ENCODE results near the gene RASGRP4. TPM values are rescaled to one million over a fixed set of nuclear protein-coding genes. Genes with fewer than 3 reads are reported as not detected.

Gene RASGRP4
- total RNA-seq, 2 donors from 2014 or later, result 0.09 TPM; not detected in 1

DNA sequence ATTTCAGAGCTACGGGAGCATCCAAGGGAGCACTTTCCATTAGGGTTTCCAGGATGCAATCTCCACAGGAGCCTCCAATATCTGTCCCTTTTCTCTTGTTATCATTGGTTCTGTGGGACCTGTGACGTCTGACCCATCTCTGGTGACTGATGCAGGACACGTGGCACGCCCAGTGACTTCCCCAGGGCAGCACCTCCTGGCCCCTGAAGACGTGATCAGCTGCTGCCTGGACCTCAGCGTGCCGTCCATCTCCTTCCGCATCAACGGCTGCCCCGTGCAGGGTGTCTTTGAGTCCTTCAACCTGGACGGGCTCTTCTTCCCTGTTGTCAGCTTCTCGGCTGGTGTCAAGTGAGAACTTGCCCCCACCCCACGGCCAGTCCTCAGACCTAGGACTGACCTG is 33.0 kb upstream of the RASGRP4 start:
- Mint-ChIP-seq H3K4me1 (peaks cover 1% of the 10 kb centered on the region), H3K27ac (no peak overlapping the region), H3K4me3 (no peak overlapping the region), H3K9me3 (no peaks in the 10 kb centered on the region), H3K36me3 (ENCODE audit: low read depth) (no peaks in the 10 kb centered on the region), H3K27me3 (ENCODE audit: insufficient read depth) (no peaks in the 10 kb centered on the region)
- Histone ChIP-seq H3K4me3 (ENCODE audit: low read length) (no peak overlapping the region), H3K36me3 (ENCODE audit: control insufficient read depth, insufficient read depth, low read length) (no peaks in the 10 kb centered on the region), H3K27me3 (ENCODE audit: control insufficient read depth, insufficient read depth, low read length, poor library complexity, severe bottlenecking) (no peaks in the 10 kb centered on the region), H3K4me1 (ENCODE audit: control insufficient read depth, insufficient read depth, low read length) (no peaks in the 10 kb centered on the region), H3K9ac (ENCODE audit: extremely low read depth, low read length, poor library complexity, severe bottlenecking) (no peak overlapping the region), H3K27ac (ENCODE audit: low read depth, low read length) (no peak overlapping the region), H3K9me3 (ENCODE audit: control insufficient read depth, low read length) (no peaks in the 10 kb centered on the region)
- TF ChIP-seq CTCF (conservative IDR thresholded peaks at IDR 0.05), result no peak
- 91 to 92% methylated on average over 12 to 13 of the region's 13 CpGs for WGBS, 2 experiments (ENCODE audit: insufficient coverage in 1 of 2, insufficient read length in 1 of 2)
- DNase-seq, result no peak

DNA sequence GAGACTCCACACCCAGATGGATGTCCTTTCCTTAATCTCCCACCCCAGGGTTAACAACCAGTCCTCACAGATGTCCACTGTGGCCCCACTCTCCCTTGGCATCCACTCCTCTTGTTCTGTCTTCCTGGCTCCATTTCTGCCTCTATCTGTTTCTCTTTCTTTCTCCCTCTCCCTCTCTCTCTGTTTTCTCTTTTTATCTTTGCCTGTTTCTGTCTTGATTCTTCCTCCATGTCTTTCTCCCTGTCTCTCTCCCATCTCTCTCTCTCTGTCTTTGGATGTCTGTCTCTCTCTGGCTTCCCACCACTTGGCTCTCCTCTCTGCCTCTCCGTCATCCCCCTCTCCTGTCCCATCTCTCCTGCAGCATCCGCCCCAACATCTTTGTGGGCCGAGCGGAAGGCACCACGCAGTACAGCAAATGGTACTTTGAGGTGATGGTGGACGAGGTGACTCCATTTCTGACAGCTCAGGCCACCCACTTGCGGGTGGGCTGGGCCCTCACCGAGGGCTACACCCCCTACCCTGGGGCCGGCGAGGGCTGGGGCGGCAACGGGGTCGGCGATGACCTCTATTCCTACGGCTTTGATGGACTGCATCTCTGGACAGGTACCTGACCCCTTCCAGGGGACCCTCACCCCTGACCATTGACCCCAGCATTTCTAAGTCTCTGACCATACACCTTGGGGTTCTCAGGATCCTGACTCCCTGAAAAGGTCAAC is 31.8 kb upstream of the RASGRP4 start:
- peaks cover 1% of the 10 kb centered on the region for H3K4me1 Mint-ChIP-seq

GRCh38 chr19:38457202-38457601 is 31.2 kb upstream of the RASGRP4 start:
- H3K9me3 Mint-ChIP-seq, result no peaks in the 10 kb centered on the region
- no peaks in the 10 kb centered on the region for H3K36me3 ChIP-seq (ENCODE audit: control insufficient read depth, insufficient read depth, low read length)
- H3K4me1 ChIP-seq (ENCODE audit: control insufficient read depth, insufficient read depth, low read length), result no peaks in the 10 kb centered on the region
- H3K27me3 ChIP-seq (ENCODE audit: control insufficient read depth, insufficient read depth, low read length, poor library complexity, severe bottlenecking), result no peaks in the 10 kb centered on the region
- no peak for TF ChIP-seq CTCF (conservative IDR thresholded peaks at IDR 0.05)
- no peak overlapping the region for H3K27ac Mint-ChIP-seq
- H3K27ac ChIP-seq (ENCODE audit: low read depth, low read length), result no peak overlapping the region
- no peak for DNase-seq
- no peaks in the 10 kb centered on the region for H3K9me3 ChIP-seq (ENCODE audit: control insufficient read depth, low read length)
- 93 to 100% methylated on average over 2 to 5 of the region's 5 CpGs for WGBS, 2 experiments (ENCODE audit: insufficient coverage in 1 of 2, insufficient read length in 1 of 2)
- no peaks in the 10 kb centered on the region for H3K36me3 Mint-ChIP-seq (ENCODE audit: low read depth)
- H3K4me3 Mint-ChIP-seq, result no peak overlapping the region
- H3K9ac ChIP-seq (ENCODE audit: extremely low read depth, low read length, poor library complexity, severe bottlenecking), result no peak overlapping the region
- H3K4me3 ChIP-seq (ENCODE audit: low read length), result no peak overlapping the region
- H3K27me3 Mint-ChIP-seq (ENCODE audit: insufficient read depth), result no peaks in the 10 kb centered on the region
- peaks cover 1% of the 10 kb centered on the region for H3K4me1 Mint-ChIP-seq

More for the DNA sequence above, 31.8 kb upstream of the RASGRP4 start:
- TF ChIP-seq CTCF (conservative IDR thresholded peaks at IDR 0.05), result no peak
- no peak overlapping the region for H3K27ac ChIP-seq (ENCODE audit: low read depth, low read length)
- H3K36me3 ChIP-seq (ENCODE audit: control insufficient read depth, insufficient read depth, low read length), result no peaks in the 10 kb centered on the region
- no peak overlapping the region for H3K9ac ChIP-seq (ENCODE audit: extremely low read depth, low read length, poor library complexity, severe bottlenecking)
- no peaks in the 10 kb centered on the region for H3K27me3 ChIP-seq (ENCODE audit: control insufficient read depth, insufficient read depth, low read length, poor library complexity, severe bottlenecking)
- no peaks in the 10 kb centered on the region for H3K27me3 Mint-ChIP-seq (ENCODE audit: insufficient read depth)
- no peaks in the 10 kb centered on the region for H3K9me3 ChIP-seq (ENCODE audit: control insufficient read depth, low read length)
- no peaks in the 10 kb centered on the region for H3K9me3 Mint-ChIP-seq
- no peak overlapping the region for H3K4me3 Mint-ChIP-seq
- H3K27ac Mint-ChIP-seq, result no peak overlapping the region
- WGBS, 2 experiments (ENCODE audit: insufficient coverage in 1 of 2, insufficient read length in 1 of 2), result 87 to 92% methylated on average over 6 to 15 of the region's 15 CpGs
- H3K4me3 ChIP-seq (ENCODE audit: low read length), result no peak overlapping the region
- DNase-seq, result no peak
- no peaks in the 10 kb centered on the region for H3K36me3 Mint-ChIP-seq (ENCODE audit: low read depth)
- no peaks in the 10 kb centered on the region for H3K4me1 ChIP-seq (ENCODE audit: control insufficient read depth, insufficient read depth, low read length)
